ENCODE measurements around the gene CCDC146. TPM values are rescaled to one million over a fixed set of nuclear protein-coding genes. Genes with fewer than 3 reads are reported as not detected.

The CCDC146 gene
- total RNA-seq, 6 donors from 2014 or later: 3.6 to 62.4 (median 18.7) TPM

DNA sequence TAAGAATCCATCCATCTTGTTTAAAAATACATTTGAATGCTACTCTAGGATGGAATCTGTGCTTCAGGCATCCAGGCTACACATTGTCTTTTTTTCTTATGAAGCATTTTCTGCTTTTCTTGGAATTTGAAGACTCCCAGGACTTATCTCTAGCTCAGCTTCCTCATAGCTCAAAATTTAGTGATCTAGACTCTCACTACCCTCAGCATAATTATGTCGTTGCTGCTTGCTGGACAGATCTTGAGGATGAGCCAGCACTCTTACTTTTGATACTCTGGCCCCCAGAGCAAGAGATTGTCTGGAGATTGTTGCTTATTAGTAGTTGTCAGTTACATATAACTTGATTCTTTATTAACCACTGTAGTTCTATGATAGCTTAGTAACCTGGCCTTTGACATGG lies 160.5 kb downstream of the CCDC146 start:
- no peaks in the 10 kb centered on the region for H3K27me3 ChIP-seq
- H3K36me3 ChIP-seq: no peaks in the 10 kb centered on the region
- H3K27ac ChIP-seq: no peak overlapping the region
- DNase-seq (no peak), ATAC-seq (ENCODE audit: low FRiP score in 2 of 2) (no peak)
- TF ChIP-seq POLR2AphosphoS5 (IDR thresholded peaks at IDR 0.05) (no peak), EP300 (IDR thresholded peaks at IDR 0.05) (no peak), POLR2A (IDR thresholded peaks at IDR 0.05) (no peak)
- TF ChIP-seq, protein P1, sequence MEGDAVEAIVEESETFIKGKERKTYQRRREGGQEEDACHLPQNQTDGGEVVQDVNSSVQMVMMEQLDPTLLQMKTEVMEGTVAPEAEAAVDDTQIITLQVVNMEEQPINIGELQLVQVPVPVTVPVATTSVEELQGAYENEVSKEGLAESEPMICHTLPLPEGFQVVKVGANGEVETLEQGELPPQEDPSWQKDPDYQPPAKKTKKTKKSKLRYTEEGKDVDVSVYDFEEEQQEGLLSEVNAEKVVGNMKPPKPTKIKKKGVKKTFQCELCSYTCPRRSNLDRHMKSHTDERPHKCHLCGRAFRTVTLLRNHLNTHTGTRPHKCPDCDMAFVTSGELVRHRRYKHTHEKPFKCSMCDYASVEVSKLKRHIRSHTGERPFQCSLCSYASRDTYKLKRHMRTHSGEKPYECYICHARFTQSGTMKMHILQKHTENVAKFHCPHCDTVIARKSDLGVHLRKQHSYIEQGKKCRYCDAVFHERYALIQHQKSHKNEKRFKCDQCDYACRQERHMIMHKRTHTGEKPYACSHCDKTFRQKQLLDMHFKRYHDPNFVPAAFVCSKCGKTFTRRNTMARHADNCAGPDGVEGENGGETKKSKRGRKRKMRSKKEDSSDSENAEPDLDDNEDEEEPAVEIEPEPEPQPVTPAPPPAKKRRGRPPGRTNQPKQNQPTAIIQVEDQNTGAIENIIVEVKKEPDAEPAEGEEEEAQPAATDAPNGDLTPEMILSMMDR (IDR thresholded peaks at IDR 0.05): no peak
- H3K9me3 ChIP-seq: no peaks in the 10 kb centered on the region
- no peak overlapping the region for H3K4me3 ChIP-seq
- WGBS, 2 donors: 71 to 76% methylated on average over 1 of the region's 1 CpG
- H3K4me1 ChIP-seq: no peaks in the 10 kb centered on the region

GRCh38 chr7:77284005-77284404 lies 161.6 kb downstream of the CCDC146 start:
- Histone ChIP-seq H3K27ac (no peak overlapping the region), H3K4me1 (peaks cover 0 to 6% (median 1%) of the 10 kb centered on the region in 4 donors), H3K27me3 (no peaks in the 10 kb centered on the region), H3K4me3 (no peak overlapping the region), H3K36me3 (no peaks in the 10 kb centered on the region), H3K9me3 (no peaks in the 10 kb centered on the region)
- DNase-seq: no peak
- ATAC-seq (ENCODE audit: low FRiP score in 2 of 2): no peak
- WGBS, 2 donors: 93 to 94% methylated on average over 4 of the region's 4 CpGs
- TF ChIP-seq POLR2A (IDR thresholded peaks at IDR 0.05) (no peak), EP300 (IDR thresholded peaks at IDR 0.05) (no peak), POLR2AphosphoS5 (IDR thresholded peaks at IDR 0.05) (no peak)
- TF ChIP-seq, protein P1 (IDR thresholded peaks at IDR 0.05): no peak

- Histone ChIP-seq H3K36me3 (no peaks in the 10 kb centered on the region), H3K27me3 (no peaks in the 10 kb centered on the region), H3K4me3 (no peak overlapping the region), H3K9me3 (no peaks in the 10 kb centered on the region), H3K4me1 (peaks cover 0 to 8% (median 1%) of the 10 kb centered on the region in 4 donors), H3K27ac (no peak overlapping the region)
- no peak for DNase-seq
- 58 to 80% methylated on average over 2 of the region's 2 CpGs for WGBS, 2 donors
- TF ChIP-seq EP300 (IDR thresholded peaks at IDR 0.05) (no peak), POLR2AphosphoS5 (IDR thresholded peaks at IDR 0.05) (no peak), POLR2A (IDR thresholded peaks at IDR 0.05) (no peak)
- TF ChIP-seq, protein P1 (IDR thresholded peaks at IDR 0.05): no peak
- no peak for ATAC-seq (ENCODE audit: low FRiP score in 2 of 2)
These were observed 162.2 kb downstream of the CCDC146 start for GRCh38 chr7:77284616-77285015.

GRCh38 chr7:77288676-77289320 lies 166.4 kb downstream of the CCDC146 start:
- Histone ChIP-seq H3K27me3 (no peaks in the 10 kb centered on the region), H3K9me3 (no peaks in the 10 kb centered on the region), H3K36me3 (no peaks in the 10 kb centered on the region), H3K27ac (no peak overlapping the region), H3K4me3 (no peak overlapping the region), H3K4me1 (peaks cover 0 to 8% (median 1%) of the 10 kb centered on the region in 4 donors)
- TF ChIP-seq POLR2AphosphoS5 (IDR thresholded peaks at IDR 0.05) (no peak), POLR2A (IDR thresholded peaks at IDR 0.05) (no peak), EP300 (IDR thresholded peaks at IDR 0.05) (no peak)
- TF ChIP-seq, protein P1 (IDR thresholded peaks at IDR 0.05): no peak
- ATAC-seq (ENCODE audit: low FRiP score in 2 of 2) (no peak), DNase-seq (no peak)
- 61 to 65% methylated on average over 6 to 7 of the region's 7 CpGs for WGBS, 2 donors

DNA sequence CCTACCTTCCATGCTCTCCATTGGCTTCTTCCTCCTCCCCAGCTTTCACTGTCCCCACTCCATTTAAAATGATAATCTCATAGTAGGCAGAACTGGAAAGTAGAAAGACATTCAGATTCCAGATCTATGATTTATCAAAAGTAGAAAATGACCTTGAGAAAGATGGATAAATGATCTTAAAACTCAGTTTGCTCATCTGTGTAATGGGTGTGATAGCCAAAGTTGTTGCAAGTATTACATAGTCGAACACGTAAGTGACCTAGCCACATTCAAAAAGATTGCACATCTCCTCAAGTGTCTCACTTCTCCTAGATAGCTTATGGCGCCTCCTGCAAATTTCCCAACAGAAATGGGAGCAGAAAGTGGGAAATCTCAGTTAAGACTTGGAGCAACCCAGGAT lies 167.0 kb downstream of the CCDC146 start:
- Histone ChIP-seq H3K4me1 (peaks cover 0 to 8% (median 1%) of the 10 kb centered on the region in 4 donors), H3K36me3 (no peaks in the 10 kb centered on the region), H3K27me3 (no peaks in the 10 kb centered on the region), H3K4me3 (no peak overlapping the region), H3K9me3 (no peaks in the 10 kb centered on the region), H3K27ac (no peak overlapping the region)
- no peak for DNase-seq
- ATAC-seq (ENCODE audit: low FRiP score in 2 of 2): no peak
- TF ChIP-seq POLR2AphosphoS5 (IDR thresholded peaks at IDR 0.05) (no peak), EP300 (IDR thresholded peaks at IDR 0.05) (no peak)
- TF ChIP-seq, protein P1 (IDR thresholded peaks at IDR 0.05): no peak
- WGBS, 2 donors: 91% methylated on average over 3 of the region's 3 CpGs

Data from upper lobe of left lung (tissue), 6 donors.